NCI-H446 (cell line): ENCODE results near the gene LBX2.
"Not testable (repeated sequence)": the region's sequence is repeated elsewhere in the genome, so short reads cannot be mapped to it uniquely, and the experiment has no call there.

Source experiments
- DNase-seq, 2 experiments: peaks; one replicate each; lab custom pipeline; 2025; lab: John Stamatoyannopoulos, UW

Gene LBX2

DNA sequence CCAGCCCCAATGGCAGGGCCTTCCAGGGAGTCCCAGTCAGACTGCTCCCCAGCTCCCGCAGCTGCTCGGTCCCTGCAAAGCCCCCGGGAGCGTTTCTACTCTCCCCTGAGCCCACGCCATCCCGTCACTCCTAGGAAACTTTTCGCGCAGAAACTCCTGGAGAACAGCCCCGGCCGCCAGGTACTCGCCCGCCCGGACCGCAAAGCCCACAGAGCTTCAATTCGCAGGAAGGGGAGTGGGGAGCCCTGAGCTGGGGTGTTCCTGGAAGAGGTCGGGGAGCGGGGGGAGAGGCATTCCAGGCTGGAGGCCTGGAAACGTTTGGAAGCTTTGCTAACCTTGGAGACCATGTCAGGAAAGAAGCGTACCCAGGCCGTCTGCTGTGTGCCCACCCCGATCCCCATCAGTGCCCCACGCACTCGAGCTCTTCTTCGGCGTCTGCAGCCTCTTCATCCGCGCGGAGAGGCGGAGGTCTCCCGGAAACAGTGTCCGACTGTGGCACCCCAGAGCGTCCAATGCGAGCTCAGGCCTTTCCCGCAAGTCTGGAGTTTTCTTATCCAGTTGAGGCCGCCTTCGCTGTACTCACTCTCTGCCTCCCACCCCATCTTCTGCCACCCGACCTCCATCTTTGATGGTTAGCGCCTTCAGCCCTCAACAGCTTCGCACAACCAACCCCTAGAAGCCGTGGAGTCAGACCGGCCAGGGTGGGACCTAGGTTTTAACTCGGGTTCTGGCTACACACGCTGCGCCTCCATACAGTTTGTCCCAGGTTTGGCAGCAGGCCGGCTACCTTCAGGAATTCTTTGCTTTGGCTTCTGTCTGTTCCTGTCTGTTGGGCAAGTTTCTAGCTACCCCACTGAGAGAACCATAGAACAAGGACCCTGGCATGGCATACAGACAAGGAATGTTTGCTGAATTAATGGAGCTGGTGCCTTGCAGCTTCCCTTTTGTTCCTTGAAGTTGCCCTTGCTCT, 4.4 kb upstream of the LBX2 start:
- no peak for DNase-seq

DNA sequence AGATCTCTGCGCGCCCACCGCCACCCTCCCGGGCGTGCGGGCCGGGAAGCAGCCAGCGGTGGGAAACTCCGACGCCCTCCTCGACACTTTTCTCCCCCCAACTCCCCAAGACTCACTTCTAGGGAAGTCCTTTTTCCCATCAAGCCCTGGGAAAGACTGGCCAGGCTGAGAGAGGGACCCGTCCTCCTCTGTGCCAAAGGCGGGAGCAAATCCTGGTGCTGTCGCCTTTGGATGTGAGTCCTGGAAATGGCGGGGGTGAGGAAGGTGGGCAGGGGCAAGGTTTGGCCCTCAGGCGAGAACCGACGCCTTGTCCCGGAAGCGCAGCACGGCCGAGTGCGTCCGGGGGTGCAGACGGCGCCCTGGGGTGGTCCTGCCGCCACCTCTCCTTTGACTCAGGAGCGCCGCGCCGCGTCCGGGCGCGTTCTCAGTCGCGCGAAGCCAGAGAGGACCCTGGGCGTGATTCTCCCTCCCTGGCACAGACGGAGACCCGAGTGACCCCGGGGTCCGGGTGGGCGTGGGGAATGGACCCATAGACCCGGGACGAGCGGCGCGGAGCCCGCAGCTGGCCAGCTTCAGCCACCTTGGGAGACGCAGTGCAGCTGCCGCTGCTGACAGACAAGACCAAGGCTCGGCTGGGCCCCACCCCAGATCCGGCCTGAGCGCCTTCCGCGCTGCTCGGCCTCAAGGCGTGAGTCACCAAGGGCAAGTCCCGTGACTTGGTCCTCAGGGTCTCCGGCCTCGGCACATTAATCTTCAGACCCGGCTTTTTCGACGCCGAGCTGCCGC, 3.5 kb upstream of the LBX2 start:
- no peak for DNase-seq

DNA sequence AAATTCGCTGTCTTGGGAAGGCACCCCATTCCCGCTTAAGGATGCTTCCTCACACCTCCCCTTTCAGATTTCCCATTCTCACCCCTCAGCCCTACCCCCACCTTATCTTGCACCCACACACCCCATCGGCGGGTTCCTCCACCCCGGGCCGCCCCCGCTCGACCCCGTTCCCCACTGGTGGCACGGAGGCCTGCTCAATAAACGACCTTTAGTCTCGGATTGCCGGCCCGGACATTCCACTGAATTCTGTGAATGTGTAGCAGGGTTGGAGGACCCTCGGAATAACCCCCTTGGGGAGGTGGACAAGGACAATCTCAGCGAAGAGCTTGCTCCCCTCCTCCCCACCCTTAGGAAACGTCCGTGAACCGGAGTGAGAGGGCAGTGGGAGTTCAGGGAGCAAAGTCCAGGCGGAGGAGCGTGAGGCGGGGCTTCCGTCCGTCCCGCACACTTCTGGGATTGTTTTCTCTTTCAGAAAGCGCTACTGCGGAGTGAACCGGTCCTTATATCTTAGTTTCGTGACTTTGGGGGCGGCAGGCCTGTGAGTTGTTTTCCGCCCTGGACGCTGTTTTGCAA, 2.8 kb upstream of the LBX2 start:
- DNase-seq = no peak

DNA sequence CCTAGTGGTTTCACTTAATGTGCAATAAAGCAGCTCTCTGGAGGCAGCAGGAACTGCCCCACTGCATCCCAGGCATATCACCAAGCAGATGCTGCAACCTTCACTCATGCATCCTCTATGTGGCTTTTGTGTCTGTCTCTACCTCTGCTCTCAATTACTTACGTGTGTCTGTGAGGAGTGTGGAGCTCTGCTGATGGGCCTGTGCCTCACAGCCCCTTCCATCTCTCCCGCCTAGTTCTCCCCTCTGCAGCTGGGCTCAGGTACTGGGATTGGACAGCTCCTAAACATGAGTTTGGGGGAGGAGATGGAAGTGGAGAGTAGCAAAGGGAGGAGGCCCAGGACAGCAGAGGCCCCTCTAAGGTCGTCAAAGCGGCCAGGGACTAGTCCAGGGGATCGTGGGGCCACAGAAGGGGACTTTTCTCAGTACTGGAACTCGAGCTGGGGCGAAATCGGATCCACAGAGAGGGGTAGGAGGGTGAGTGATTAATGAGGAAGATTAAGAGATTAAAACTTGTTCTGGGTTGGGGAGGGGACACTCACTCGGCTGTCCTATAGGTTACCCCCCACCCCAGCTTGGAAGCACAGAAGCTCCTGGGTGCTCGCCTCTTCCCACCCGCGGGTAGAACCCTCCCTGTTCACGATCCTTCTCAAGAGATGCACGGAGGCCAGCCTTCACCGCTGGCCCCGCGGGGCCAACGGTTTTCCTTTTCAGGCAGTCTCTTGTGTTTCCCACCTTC, 2.1 kb upstream of the LBX2 start:
- no peak for DNase-seq

DNA sequence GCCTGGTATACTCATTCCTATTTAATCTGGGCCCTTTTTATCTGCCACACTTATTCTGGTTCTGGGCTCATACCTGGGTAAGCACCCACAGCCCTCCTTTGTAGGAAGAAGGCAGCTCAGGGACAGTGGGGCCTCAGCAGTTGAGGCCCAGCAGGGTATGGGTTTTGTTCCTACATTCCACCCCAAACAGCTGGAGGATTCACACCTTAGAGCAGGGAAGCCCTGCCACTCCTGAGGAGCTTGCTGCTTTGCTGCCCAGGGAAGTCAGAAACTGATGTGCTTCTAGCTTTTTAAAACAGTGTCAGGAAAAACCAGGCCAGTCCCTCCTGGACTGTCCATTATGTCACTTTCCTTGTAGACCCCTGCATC, 1.2 kb upstream of the LBX2 start:
- no peak for DNase-seq

DNA sequence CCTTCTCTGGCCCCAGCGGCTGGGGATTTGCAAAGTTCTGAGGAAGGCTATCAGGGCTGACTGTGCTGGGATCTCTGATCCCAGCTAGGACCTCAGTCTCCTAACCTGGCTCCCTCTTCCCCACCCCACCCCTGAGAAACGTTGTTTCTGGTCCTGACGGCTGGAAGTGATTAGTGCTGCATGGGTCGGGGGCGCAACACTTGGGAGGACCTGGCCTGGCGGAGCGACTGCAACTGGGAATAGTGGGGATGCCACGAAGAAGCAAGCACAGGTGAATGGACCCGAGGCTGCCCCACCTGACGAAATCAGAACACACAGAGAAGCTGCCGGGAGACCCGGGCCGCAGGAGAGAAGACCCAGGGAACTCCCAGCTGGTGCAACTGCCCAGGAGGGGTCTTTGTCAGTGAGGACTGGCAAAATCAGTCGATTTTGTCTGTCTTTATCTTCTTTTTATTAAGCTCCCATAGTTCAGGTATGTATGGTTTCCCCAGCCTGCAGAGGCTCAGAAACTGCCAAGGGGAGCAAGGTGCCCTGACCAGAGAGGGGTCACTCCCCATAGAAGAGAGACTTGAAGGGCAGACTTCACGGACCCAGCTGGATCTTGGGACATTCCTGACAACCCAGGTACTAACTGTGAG, 656 bp upstream of the LBX2 start:
- no peak for DNase-seq

DNA sequence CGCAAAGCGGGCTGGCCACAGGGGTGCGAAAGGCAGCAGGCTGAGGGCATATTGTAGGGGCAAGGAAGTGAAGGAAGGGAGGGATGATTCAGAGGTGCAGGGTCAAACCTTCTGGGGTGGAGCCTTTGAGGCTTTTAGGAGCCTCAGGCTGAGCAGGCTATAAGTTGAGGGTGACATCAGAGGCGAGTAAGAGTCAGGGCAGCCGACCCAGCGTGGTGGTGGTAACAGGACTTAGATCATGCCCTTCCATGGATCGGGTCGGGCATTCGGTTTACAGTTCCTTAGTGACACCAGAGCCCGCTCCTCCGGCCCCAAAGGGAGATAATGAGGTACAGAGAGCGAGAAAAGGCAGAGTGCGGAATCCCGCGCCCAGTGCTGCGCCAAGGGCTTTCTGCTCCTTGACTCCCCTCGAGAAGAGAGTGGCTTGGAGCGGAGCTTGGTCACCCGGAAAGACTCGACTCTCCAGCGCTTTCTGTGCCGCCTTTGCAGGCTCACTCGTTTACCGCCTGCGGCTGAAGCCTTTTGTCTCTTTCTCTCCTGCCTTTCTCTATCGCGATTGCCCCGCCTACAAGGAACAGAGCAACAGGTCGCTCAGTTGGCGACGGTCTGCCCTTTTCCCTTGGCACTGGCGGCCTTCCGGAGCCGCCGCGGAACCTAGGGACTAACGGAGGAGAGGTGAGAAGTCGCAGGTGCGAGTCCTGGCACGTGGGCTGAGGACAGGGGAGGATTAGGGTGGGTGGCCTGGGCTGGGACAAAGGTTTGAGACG, 720 bp downstream of the LBX2 start:
- no peak for DNase-seq

DNA sequence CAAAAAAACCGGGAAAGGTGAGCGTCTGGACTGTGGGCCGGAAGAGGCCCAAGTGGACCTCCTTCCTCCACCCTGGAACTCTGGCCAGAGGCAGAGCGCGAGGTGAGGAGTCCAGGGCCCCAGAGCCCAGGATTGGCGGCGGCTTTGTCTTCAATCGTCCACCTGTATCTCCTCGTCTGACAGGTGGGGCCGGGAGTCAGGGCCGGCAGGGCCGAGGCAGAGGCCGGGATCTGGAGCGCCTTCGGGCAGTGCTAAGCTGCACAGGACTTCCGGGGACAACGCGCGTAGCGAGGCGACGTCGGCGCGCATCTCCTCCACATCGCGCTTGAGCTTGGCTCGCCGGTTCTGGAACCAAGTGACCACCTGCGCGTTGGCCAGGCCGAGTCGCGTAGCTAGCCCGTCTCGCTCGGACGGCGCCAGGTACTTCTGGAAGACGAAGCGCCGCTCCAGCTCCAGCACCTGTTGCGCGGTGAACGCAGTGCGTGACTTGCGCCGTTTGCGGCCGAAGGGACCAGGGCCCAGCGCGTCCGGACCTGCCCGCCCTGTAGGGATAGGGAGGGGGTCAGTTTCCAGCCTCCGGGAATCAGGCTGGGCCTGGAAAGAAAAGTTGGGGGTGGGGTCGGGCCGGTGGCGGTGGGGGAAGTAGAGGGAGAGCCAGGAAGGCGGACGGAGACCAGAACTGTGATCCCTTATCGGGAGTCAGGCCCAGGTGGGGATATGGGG, 1.5 kb downstream of the LBX2 start:
- no peak for DNase-seq

DNA sequence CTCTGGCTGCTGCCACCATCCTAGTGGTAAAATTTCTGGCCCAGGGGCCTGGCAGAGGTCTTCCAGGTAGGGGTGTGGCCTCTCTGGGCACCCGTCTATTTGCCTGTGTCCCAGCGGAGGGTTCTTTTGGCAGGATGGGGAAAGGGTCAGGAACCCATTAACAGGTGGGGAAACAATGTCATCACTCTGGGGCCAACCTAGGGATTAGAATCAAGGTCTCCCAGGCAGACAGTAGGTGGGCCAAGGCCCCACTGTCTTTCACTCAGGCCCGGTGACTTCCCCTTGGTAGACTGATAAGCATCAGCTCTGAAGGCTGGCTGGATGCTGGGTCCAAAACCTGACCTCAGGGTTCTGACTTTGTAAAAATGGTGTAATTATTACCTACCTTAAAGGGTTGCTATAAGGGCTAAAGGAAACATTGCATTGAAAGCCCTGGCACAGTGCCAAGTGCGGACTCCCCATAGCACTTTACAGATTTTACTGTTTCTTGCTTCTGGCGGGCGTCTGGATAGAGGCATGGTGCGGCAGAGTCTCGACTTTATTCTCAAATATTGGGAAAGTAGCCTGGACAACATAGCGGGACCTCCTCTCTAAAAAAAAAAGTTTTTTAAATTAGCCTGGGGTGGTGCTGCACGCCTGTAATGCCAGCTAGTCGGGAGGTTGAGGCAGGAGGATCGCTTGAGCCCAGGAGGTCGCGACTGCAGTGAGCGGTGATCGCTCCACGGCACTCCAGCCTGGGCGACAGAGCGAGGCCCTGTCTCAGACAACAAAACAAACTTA, 2.2 kb downstream of the LBX2 start:
- no peak for DNase-seq

DNA sequence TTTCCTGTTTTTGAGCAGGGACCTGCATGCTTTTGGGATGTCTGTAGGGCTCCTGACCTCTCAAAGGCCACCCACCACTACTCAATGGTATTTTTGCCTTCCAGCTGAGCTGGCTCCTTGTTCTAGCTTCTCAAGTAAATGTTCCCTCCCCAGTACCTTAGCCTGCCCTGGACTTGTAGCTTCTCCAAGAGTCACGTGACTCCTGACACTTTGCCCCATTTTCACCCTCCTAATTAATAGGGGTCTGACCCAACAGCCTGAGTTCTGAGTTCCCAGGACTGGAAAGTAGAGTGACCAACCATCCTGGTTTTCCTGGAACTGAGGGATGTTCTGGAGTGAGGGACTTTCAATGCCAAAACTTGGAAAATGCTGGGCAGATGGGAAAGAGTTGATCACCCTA, 4.0 kb downstream of the LBX2 start:
- no peak for DNase-seq

DNA sequence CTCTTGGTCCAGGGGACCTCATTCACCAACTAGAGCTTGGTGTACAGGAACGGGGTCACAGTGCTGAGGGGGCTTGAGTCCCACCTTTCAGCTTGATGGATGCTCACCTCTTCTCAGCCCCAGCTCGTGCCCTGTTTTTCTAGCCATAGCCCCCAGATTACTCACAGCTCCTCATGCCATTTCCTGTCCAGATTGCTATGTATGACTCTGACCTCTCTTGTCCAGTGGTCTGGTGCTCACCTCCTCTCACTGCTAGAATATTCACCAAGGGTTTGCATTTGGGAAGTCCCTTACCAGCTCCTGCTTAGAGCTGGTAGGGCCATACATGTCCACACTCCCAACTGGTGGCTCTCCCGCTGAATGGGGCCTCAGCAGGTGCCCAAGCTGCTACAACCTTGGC, 5.9 kb downstream of the LBX2 start:
- DNase-seq = no peak

DNA sequence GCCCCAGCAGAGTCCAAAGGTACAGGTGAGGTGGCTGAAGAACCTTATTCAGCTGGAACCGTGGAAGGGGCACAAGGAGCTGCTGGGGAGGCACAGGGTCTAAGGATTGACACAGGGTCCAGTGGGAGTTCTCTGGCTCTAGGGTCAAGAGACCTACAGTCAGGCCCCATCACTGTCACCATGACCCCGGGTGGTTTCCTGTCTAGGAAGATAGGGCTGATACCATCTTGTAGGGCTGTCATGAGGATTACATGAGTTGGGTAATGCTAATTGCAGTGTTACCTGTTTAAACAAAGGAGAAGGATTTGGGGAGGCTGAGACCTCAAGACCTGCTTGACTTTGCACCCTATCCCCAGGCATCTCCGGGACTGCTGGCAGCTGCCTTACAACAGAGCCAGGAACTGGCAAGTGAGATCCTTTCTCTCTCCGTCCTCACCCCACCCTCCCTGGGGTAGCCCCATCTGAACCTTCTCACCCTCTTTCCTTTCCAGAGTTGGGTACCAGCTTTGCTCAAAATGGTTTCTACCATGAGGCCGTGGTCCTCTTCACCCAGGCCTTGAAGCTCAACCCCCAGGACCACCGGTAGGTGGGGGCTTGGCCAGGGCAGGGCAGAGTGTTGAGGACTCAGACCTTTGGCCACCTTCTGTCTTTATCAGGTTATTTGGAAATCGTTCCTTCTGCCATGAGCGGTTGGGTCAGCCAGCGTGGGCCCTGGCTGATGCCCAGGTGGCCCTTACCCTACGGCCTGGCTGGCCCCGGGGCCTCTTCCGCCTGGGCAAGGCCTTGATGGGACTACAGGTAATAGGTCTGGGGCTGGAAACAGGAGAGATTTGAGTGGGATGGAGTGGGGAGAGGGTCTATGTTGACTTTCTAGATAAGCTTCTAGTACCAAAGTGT, 7.5 kb downstream of the LBX2 start:
- no peak for DNase-seq

DNA sequence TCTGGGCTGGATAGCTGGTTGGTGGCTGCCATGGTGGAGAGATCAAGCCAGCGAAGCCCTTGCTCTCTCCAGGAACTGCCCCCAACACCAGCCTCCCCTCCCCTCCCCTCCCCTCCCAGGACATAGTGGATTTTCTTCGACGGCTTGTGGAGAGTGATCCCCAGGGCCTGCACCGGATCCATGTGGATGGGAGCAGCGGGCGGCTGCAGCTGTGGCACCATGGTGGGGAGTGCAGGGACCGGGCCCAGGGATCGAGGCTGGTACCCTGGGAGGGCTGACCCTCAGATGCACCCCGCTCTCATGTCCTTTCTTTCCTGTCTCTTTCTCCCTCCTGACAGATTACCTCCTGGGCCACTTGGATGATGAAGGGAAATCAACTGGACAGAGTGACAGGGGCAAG, 9.5 kb downstream of the LBX2 start:
- no peak for DNase-seq

DNA sequence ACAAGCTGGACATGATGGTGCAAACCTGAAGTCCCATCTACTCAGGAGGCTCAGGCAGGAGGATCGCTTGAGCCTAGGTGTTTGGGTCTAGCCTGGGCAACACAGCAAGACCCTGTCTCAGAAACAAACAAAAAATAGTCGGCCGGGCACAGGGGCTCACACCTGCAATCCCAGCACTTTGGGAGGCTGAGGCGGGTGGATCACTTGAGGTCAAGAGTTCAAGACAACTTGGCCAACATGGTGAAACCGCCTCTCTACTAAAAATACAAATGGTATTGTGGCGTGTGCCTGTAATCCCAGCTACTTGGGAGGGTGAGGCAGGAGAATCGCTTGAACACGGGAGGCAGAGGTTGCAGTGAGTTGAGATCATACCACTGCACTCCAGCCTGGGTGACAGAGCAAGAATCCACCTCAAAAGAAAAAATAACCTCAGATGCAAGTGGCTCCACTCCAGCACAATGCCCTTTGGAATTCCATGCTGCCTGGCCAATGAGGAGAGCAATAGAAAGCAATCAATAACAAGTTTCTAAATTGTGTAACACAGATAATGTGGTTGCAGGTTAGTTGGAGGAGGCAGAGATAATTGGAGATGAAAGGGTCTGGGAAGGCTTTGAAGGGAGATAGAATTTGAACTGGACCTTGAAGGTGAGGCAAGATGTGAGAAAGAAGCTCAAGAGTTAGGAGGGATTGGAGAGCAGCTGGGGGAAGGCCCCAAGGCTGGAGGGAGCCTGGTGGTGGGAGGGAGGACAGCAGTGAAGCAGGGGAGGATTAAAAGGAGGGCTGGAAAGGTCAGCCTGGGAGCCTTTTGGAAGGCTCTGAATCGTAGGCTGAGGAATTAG, 10.5 kb downstream of the LBX2 start:
- DNase-seq = no peak

DNA sequence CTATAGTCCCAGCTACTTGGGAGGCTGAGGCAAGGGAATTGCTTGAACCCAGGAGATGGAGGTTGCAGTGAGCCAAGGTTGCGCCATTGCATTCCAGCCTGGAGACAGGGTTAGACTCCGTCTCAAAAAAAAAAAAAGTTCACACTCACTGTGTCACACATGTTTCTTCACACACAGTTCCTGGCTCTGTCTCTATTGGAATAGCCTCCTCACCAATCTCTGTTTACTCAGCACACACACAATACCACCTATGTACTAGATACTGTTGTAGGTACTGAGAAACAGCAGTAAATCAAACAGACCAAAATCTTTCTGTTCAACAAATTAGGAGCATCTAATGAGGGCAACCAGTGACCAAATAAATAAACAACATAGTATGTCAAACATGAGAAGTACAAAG, 13.3 kb downstream of the LBX2 start:
- no peak for DNase-seq

DNA sequence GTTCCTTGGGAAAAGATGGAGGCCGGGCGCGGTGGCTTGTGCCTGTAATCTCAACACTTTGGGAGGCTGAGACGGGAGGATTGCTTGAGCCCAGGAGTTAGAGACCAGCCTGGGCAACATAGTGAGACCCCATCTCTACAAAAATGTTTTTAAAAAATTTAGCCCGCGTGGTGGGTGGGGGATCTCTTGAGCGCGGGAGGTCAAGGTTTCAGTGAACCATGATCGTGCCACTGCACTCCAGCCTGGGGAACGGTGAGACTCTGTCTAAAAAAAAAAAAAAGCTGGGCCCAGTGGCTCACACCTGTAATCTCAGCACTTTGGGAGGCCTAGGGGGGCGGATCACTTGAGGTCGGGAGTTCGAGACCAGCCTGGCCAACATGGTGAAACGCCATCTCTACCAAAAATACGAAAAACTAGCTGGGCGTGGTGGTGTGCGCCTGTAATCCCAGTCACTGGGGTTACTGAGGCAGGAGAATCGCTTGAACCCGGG, 15.7 kb downstream of the LBX2 start:
- not testable (repeated sequence) for DNase-seq
